Ectodermal cell (in vitro differentiated cells): ENCODE results near the gene SLC25A3. TPM values are rescaled to one million over a fixed set of nuclear protein-coding genes. Genes with fewer than 3 reads are reported as not detected.
A peak's percentile ranks its signal among the peaks of the same experiment; 100 is the strongest.
"Not testable (repeated sequence)": the region's sequence is repeated elsewhere in the genome, so short reads cannot be mapped to it uniquely, and the experiment has no call there.

Experiments used
- H3K27ac ChIP-seq: 2 replicates; pipeline ENCODE4 v1.7.0; 2013; ENCODE audit warnings: mild to moderate bottlenecking, low read depth, low read length; ENCODE audit not compliant: insufficient read depth, poor library complexity, severe bottlenecking
- H3K27me3 ChIP-seq: 2 replicates; pipeline ENCODE4 v1.7.0; 2013; ENCODE audit warnings: mild to moderate bottlenecking, low read length; ENCODE audit not compliant: insufficient read depth, control insufficient read depth, poor library complexity, severe bottlenecking
- H3K36me3 ChIP-seq: one replicate; pipeline ENCODE4 v1.7.0; 2013; ENCODE audit warnings: low read length; ENCODE audit not compliant: control insufficient read depth, insufficient read depth
- H3K4me1 ChIP-seq: one replicate; pipeline ENCODE4 v1.7.0; 2013; ENCODE audit warnings: low read length; ENCODE audit not compliant: control insufficient read depth, insufficient read depth
- H3K4me3 ChIP-seq: 2 replicates; pipeline ENCODE4 v1.7.0; 2013; ENCODE audit warnings: low read depth, low read length, control low read depth; ENCODE audit not compliant: insufficient read depth
- H3K9me3 ChIP-seq: 2 replicates; pipeline ENCODE4 v1.7.0; 2013; ENCODE audit warnings: mild to moderate bottlenecking, low read length, moderate library complexity; ENCODE audit not compliant: control insufficient read depth
- WGBS, 2 experiments: methylation state at CpG; one replicate each; pipeline ENCODE4 v1.1.7; 2013; ENCODE audit warnings: missing lambda C conversion rate in 2 of 2; 5-methylcytosine and 5-hydroxymethylcytosine counted together
- polyA plus RNA-seq, 4 experiments: library from polyadenylated mRNA; stranded (reverse); fragments of 50-300 nt; gene quantifications; one replicate each; pipeline ENCODE4 v1.2.3, GENCODE V29; 2013

Gene SLC25A3
- polyA plus RNA-seq (2013, experiment 1 of 4) = 751 TPM
- 806 TPM for polyA plus RNA-seq (2013, experiment 2 of 4)
- 620 TPM for polyA plus RNA-seq (2013, experiment 3 of 4)
- 692 TPM for polyA plus RNA-seq (2013, experiment 4 of 4)

GRCh38 chr12:98593351-98594049 is at the start of gene SLC25A3:
Gene SLC25A3, plus strand, starts transcription at chr12:98593686. Its CDS starts 293 bp downstream, at chr12:98593979.
- WGBS, 2 experiments = 0 to 1% methylated on average over 67 of the region's 67 CpGs
- peaks cover 3% of the 10 kb centered on the region for H3K4me1 ChIP-seq
- H3K36me3 ChIP-seq = peaks cover 7% of the 10 kb centered on the region
- peak within 1 kb of the TSS; percentile 100 for H3K4me3 ChIP-seq
- H3K9me3 ChIP-seq = no peaks in the 10 kb centered on the region
- H3K27ac ChIP-seq = peak within 1 kb of the TSS; percentile 76
- no peaks in the 10 kb centered on the region for H3K27me3 ChIP-seq

DNA sequence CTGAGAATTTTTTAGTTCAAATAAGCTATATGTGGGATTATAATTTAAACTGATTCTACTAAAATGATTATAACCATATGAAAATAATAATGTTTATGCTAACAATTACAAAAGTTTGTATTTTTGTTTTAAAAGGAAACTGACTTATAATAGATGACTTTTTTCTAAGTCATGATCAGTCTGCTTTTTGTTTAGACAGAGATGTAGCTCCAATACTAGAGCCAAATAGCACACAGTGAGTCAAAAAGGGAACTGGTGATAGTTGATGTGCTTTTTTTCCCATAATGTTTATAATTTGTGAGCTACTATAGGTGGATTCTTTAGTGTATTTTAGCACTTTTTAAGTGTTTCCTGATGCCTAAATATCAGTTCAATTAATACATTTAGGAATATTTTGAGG is 49.8 kb upstream of the SLC25A3 start:
- H3K36me3 ChIP-seq = peaks cover 28% of the 10 kb centered on the region
- H3K9me3 ChIP-seq = no peaks in the 10 kb centered on the region
- no peaks in the 10 kb centered on the region for H3K27me3 ChIP-seq
- no peak overlapping the region for H3K4me3 ChIP-seq
- H3K27ac ChIP-seq = no peak overlapping the region
- H3K4me1 ChIP-seq = no peaks in the 10 kb centered on the region

GRCh38 chr12:98544751-98545150 is 48.7 kb upstream of the SLC25A3 start:
- Histone ChIP-seq H3K9me3 (no peaks in the 10 kb centered on the region), H3K4me1 (no peaks in the 10 kb centered on the region), H3K36me3 (peaks cover 24% of the 10 kb centered on the region), H3K4me3 (no peak overlapping the region), H3K27me3 (no peaks in the 10 kb centered on the region), H3K27ac (no peak overlapping the region)
- 94 to 100% methylated on average over 1 of the region's 1 CpG for whole genome bisulfite sequencing, 2 experiments

GRCh38 chr12:98549371-98550110 is 43.9 kb upstream of the SLC25A3 start:
- H3K27ac ChIP-seq = no peak overlapping the region
- H3K4me3 ChIP-seq = no peak overlapping the region
- H3K4me1 ChIP-seq = no peaks in the 10 kb centered on the region
- H3K36me3 ChIP-seq = peaks cover 15% of the 10 kb centered on the region
- no peaks in the 10 kb centered on the region for H3K9me3 ChIP-seq
- no peaks in the 10 kb centered on the region for H3K27me3 ChIP-seq
- WGBS, 2 experiments = 84 to 100% methylated on average over 4 to 5 of the region's 5 CpGs

DNA sequence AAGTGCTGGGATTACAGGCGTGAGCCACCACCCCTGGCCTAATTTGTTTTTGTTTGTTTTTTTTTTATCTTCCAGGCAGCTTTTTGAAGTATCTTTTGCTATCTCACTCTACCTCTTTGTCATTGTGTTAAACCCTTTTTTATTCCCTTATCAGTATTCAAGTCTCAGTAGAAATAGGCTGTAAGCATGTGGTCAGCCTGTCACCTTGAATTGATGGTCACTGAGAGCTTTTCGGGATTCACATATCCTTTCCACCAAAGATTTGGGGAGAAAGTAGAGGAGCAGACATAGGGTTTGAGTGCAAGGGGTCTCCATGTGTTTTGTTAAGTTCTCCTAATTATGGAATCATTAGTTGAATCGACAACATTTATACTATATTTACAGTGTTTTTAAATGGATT is 41.7 kb upstream of the SLC25A3 start:
- H3K9me3 ChIP-seq = no peaks in the 10 kb centered on the region
- no peaks in the 10 kb centered on the region for H3K4me1 ChIP-seq
- no peaks in the 10 kb centered on the region for H3K27me3 ChIP-seq
- H3K27ac ChIP-seq = no peak overlapping the region
- no peak overlapping the region for H3K4me3 ChIP-seq
- H3K36me3 ChIP-seq = peaks cover 12% of the 10 kb centered on the region
- WGBS, 2 experiments = 98 to 99% methylated on average over 2 to 3 of the region's 3 CpGs

GRCh38 chr12:98558097-98558496 is 35.4 kb upstream of the SLC25A3 start:
- not testable (repeated sequence) for H3K4me1 ChIP-seq, H3K4me3 ChIP-seq, H3K27ac ChIP-seq, H3K27me3 ChIP-seq, H3K36me3 ChIP-seq, H3K9me3 ChIP-seq
- WGBS, 2 experiments = 85 to 91% methylated on average over 4 of the region's 4 CpGs

DNA sequence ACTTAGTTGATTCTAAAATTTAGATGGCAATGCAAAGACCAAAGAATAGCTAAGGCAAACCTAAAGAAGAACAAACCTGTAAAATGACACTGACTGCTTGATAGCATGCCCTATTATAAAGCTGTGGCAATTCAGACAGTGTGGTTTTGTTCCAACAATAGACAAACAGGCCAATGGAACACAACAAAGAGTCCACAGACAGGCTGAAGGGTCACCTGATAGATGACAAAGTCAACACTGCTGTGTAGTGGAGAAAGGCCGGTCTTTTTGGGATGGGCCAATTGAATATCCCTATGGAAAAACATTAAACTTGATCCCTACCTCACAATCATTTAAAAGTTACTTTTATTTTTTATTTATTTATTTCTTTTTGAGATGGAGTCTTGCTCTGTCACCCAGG is 33.8 kb upstream of the SLC25A3 start:
- H3K4me1 ChIP-seq = no peaks in the 10 kb centered on the region
- H3K36me3 ChIP-seq = no peaks in the 10 kb centered on the region
- no peaks in the 10 kb centered on the region for H3K9me3 ChIP-seq
- H3K4me3 ChIP-seq = no peak overlapping the region
- 88 to 100% methylated on average over 1 of the region's 1 CpG for WGBS, 2 experiments
- no peaks in the 10 kb centered on the region for H3K27me3 ChIP-seq
- no peak overlapping the region for H3K27ac ChIP-seq

DNA sequence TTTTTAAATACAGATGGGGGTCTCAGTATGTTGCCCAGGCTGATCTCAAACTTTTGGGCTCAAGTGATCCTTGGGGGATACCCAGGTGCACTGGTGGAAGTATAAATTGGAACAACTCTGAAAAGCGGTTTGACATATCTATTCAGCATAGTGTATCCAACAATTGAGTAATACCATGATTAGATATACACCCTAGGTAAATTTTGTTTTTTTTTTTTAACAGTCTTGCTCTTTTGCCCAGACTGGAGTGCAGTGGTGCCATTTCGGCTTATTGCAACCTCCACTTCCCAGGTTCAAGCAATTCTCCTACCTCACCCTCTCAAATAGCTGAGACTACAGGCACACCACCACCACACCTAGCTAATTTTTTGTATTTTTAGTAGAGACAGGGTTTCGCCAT is 31.6 kb upstream of the SLC25A3 start:
- H3K4me3 ChIP-seq = no peak overlapping the region
- H3K27me3 ChIP-seq = no peaks in the 10 kb centered on the region
- 84 to 87% methylated on average over 2 to 3 of the region's 3 CpGs for WGBS, 2 experiments
- no peaks in the 10 kb centered on the region for H3K9me3 ChIP-seq
- no peaks in the 10 kb centered on the region for H3K36me3 ChIP-seq
- H3K4me1 ChIP-seq = no peaks in the 10 kb centered on the region
- no peak overlapping the region for H3K27ac ChIP-seq

DNA sequence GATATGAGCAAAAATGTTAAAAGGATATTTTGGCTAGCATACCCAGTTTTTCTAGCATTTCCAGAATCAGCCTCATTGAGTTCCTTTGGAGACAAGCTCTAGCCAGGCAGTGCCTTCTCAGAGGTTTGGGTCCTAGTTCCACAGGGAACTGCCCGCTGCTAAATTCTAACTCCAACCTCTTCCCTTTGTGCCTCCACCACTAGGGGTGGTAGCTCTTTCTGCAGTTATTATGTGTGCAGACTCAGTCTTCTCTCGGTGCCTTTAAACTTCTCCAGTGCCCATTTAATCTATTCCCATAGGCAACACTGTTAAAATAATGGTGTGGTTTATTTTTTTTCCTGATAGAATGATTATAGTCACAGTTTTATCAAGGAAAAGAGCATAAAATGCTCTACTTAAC is 21.5 kb upstream of the SLC25A3 start:
- WGBS, 2 experiments = 44 to 74% methylated on average over 1 to 2 of the region's 2 CpGs
- H3K27ac ChIP-seq = no peak overlapping the region
- H3K4me3 ChIP-seq = no peak overlapping the region
- no peaks in the 10 kb centered on the region for H3K9me3 ChIP-seq
- H3K27me3 ChIP-seq = no peaks in the 10 kb centered on the region
- no peaks in the 10 kb centered on the region for H3K4me1 ChIP-seq
- H3K36me3 ChIP-seq = no peaks in the 10 kb centered on the region

GRCh38 chr12:98574110-98574509 is 19.4 kb upstream of the SLC25A3 start:
- no peaks in the 10 kb centered on the region for H3K9me3 ChIP-seq
- H3K4me1 ChIP-seq = no peaks in the 10 kb centered on the region
- H3K4me3 ChIP-seq = no peak overlapping the region
- no peaks in the 10 kb centered on the region for H3K36me3 ChIP-seq
- no peaks in the 10 kb centered on the region for H3K27me3 ChIP-seq
- no peak overlapping the region for H3K27ac ChIP-seq
- WGBS, 2 experiments = 94 to 95% methylated on average over 1 of the region's 1 CpG
